ENCODE results near the gene ELAC2.

Gene ELAC2

GRCh38 chr17:13038931-13039665 is 21.3 kb upstream of the ELAC2 start:
- Histone ChIP-seq H4K20me1 (ENCODE audit: insufficient read depth) (no peaks in the 10 kb centered on the region), H2AFZ (ENCODE audit: low read depth) (no peak overlapping the region), H3K4me1 (ENCODE audit: low read depth, poor library complexity, severe bottlenecking) (no peaks in the 10 kb centered on the region), H3K27ac (no peak overlapping the region), H3K9ac (no peak overlapping the region), H3K4me3 (IDR thresholded peaks at IDR 0.05; ENCODE audit: insufficient read depth, low read depth, low read length) (no peak overlapping the region), H3K36me3 (ENCODE audit: insufficient read depth) (no peaks in the 10 kb centered on the region), H3K4me2 (no peak overlapping the region), H3K79me2 (ENCODE audit: insufficient read depth, low read depth) (no peaks in the 10 kb centered on the region), H3K27me3 (ENCODE audit: insufficient read depth, low read depth) (no peaks in the 10 kb centered on the region)
- TF ChIP-seq CTCF (conservative IDR thresholded peaks at IDR 0.05; ENCODE audit: low read depth, low read length), result no peak

- H3K4me2 ChIP-seq, result no peak overlapping the region
- no peak overlapping the region for H3K9ac ChIP-seq
- H3K4me1 ChIP-seq (ENCODE audit: low read depth, poor library complexity, severe bottlenecking), result no peaks in the 10 kb centered on the region
- TF ChIP-seq CTCF (conservative IDR thresholded peaks at IDR 0.05; ENCODE audit: low read depth, low read length), result no peak
- H4K20me1 ChIP-seq (ENCODE audit: insufficient read depth), result no peaks in the 10 kb centered on the region
- no peaks in the 10 kb centered on the region for H3K36me3 ChIP-seq (ENCODE audit: insufficient read depth)
- no peaks in the 10 kb centered on the region for H3K27me3 ChIP-seq (ENCODE audit: insufficient read depth, low read depth)
- no peak overlapping the region for H3K27ac ChIP-seq
- H2AFZ ChIP-seq (ENCODE audit: low read depth), result no peak overlapping the region
- no peaks in the 10 kb centered on the region for H3K79me2 ChIP-seq (ENCODE audit: insufficient read depth, low read depth)
- H3K4me3 ChIP-seq (IDR thresholded peaks at IDR 0.05; ENCODE audit: insufficient read depth, low read depth, low read length), result no peak overlapping the region
Observed at GRCh38 chr17:13036751-13037150, 18.9 kb upstream of the ELAC2 start.

GRCh38 chr17:13035420-13035819 is 17.6 kb upstream of the ELAC2 start:
- TF ChIP-seq CTCF (conservative IDR thresholded peaks at IDR 0.05; ENCODE audit: low read depth, low read length), result no peak
- Histone ChIP-seq H3K27me3 (ENCODE audit: insufficient read depth, low read depth) (no peaks in the 10 kb centered on the region), H3K4me1 (ENCODE audit: low read depth, poor library complexity, severe bottlenecking) (no peaks in the 10 kb centered on the region), H3K9ac (no peak overlapping the region), H3K79me2 (ENCODE audit: insufficient read depth, low read depth) (no peaks in the 10 kb centered on the region), H3K36me3 (ENCODE audit: insufficient read depth) (no peaks in the 10 kb centered on the region), H4K20me1 (ENCODE audit: insufficient read depth) (no peaks in the 10 kb centered on the region), H2AFZ (ENCODE audit: low read depth) (no peak overlapping the region), H3K27ac (no peak overlapping the region), H3K4me2 (no peak overlapping the region), H3K4me3 (IDR thresholded peaks at IDR 0.05; ENCODE audit: insufficient read depth, low read depth, low read length) (no peak overlapping the region)

- Histone ChIP-seq H4K20me1 (ENCODE audit: insufficient read depth) (no peaks in the 10 kb centered on the region), H3K4me1 (ENCODE audit: low read depth, poor library complexity, severe bottlenecking) (no peaks in the 10 kb centered on the region), H3K4me2 (no peak overlapping the region), H3K79me2 (ENCODE audit: insufficient read depth, low read depth) (no peaks in the 10 kb centered on the region), H2AFZ (ENCODE audit: low read depth) (no peak overlapping the region), H3K36me3 (ENCODE audit: insufficient read depth) (no peaks in the 10 kb centered on the region), H3K27me3 (ENCODE audit: insufficient read depth, low read depth) (no peaks in the 10 kb centered on the region), H3K9ac (no peak overlapping the region), H3K4me3 (IDR thresholded peaks at IDR 0.05; ENCODE audit: insufficient read depth, low read depth, low read length) (no peak overlapping the region), H3K27ac (no peak overlapping the region)
- peak; percentile 39; the same call in 1 of the 2 replicates for TF ChIP-seq CTCF (conservative IDR thresholded peaks at IDR 0.05; ENCODE audit: low read depth, low read length)
Observed at GRCh38 chr17:13031718-13032350, 14.0 kb upstream of the ELAC2 start.

All from KMS-11 (cell line).